MM.1S (cell line): Measurements from ENCODE around the gene TAF9.

Experiments used
- CTCF ChIP-seq: fragments of 300-600 bp; sonication (generic); IDR thresholded peaks from 2 replicates; pipeline ENCODE4 v1.5.1; 2016; ENCODE audit warnings: antibody characterized with exemption, low read length, mixed read lengths
- EZH2 ChIP-seq: fragments of 300-600 bp; sonication (generic); optimal IDR thresholded peaks from 2 replicates; pipeline ENCODE3; 2017; ENCODE audit warnings: low read depth, mild to moderate bottlenecking, antibody characterized with exemption, low read length, mixed read lengths
- EZH2phosphoT487 ChIP-seq: fragments of 300-600 bp; sonication (generic); IDR thresholded peaks from 2 replicates; pipeline ENCODE4 v1.6.1; 2018; ENCODE audit warnings: antibody characterized with exemption, low read length

DNA sequence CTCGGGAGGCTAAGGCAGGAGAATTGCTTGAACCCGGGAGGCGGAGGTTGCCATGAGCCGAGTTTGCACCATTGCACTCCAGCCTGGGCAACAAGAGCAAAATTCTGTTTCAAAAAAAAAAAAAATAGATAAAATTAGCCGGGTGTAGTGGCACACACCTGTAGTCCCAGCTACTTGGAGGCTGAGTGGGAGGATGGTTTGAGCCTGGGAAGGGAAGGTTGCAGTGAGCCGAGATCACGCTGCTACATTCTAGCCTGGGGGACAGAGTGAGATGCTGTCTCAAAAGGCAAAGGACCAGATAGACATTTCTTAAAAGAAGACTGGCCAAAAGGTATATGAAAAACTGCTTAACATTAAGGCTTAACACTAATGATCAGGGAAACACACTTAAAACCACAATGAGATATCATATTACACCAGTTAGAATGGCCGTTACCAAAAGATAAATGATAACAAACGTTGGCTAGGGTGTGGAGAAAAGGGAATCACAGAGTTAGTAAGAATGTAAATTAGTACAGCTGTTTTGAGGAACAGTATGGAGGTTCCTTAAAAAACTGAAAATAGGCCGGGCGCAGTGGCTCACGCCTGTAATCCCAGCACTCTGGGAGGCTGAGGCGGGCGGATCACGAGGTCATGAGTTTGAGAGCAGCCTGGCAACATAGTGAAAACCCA lies 35.5 kb upstream of the TAF9 start:
- TF ChIP-seq CTCF (no peak), EZH2 (no peak), EZH2phosphoT487 (no peak)
